HUES64 (cell line): Measurements from ENCODE around the gene GAS2L1. TPM values are rescaled to one million over a fixed set of nuclear protein-coding genes. Genes with fewer than 3 reads are reported as not detected.
A peak's percentile ranks its signal among the peaks of the same experiment; 100 is the strongest.

ENCODE experiments used
- H3K27ac ChIP-seq: 2 replicates; pipeline ENCODE4 v1.7.0; 2013; ENCODE audit warnings: low read depth, low read length, inconsistent platforms
- H3K27me3 ChIP-seq: 2 replicates; pipeline ENCODE4 v1.6.1; 2013; ENCODE audit warnings: mild to moderate bottlenecking, low read length; ENCODE audit not compliant: insufficient read depth
- H3K36me3 ChIP-seq: 2 replicates; pipeline ENCODE4 v1.6.1; 2013; ENCODE audit warnings: mild to moderate bottlenecking, low read length; ENCODE audit not compliant: insufficient read depth
- H3K4me1 ChIP-seq: 2 replicates; pipeline ENCODE4 v1.6.1; 2013; ENCODE audit warnings: mild to moderate bottlenecking, low read length, moderate library complexity; ENCODE audit not compliant: insufficient read depth
- H3K4me3 ChIP-seq: 2 replicates; pipeline ENCODE4 v1.5.1; 2013; ENCODE audit warnings: mild to moderate bottlenecking, low read length, moderate library complexity
- H3K9ac ChIP-seq: 2 replicates; pipeline ENCODE4 v1.6.1; 2013; ENCODE audit warnings: mild to moderate bottlenecking, low read depth, low read length
- H3K9me3 ChIP-seq: 2 replicates; pipeline ENCODE4 v1.6.1; 2013; ENCODE audit warnings: low read depth, low read length; ENCODE audit not compliant: insufficient read depth
- WGBS: fragments of 150-250, 120-280 bp; methylation state at CpG from one replicate; pipeline ENCODE4 v1.1.7; 2013; ENCODE audit warnings: missing lambda C conversion rate; 5-methylcytosine and 5-hydroxymethylcytosine counted together
- polyA plus RNA-seq, 2 experiments: library from polyadenylated mRNA; stranded (reverse); fragments of 50-300 nt; gene quantifications; one replicate each; pipeline ENCODE4 v1.2.3, GENCODE V29; 2013

GAS2L1 gene
- 7.5 TPM for polyA plus RNA-seq (2013, experiment 1 of 2)
- polyA plus RNA-seq (2013, experiment 2 of 2) = 10.0 TPM

- Histone ChIP-seq H3K4me1 (peaks cover 9% of the 10 kb centered on the region), H3K4me3 (peak within 1 kb of the TSS; percentile 57)
- WGBS = 1% methylated on average over 37 of the region's 40 CpGs
Measured at GRCh38 chr22:29306175-29306834, at the start of gene GAS2L1. Gene GAS2L1 (plus strand): TSS chr22:29306650. CDS start chr22:29308106, 1,456 bp downstream.

GRCh38 chr22:29257751-29258181, 48.7 kb upstream of the GAS2L1 start:
- no peak overlapping the region for H3K9ac ChIP-seq
- no peaks in the 10 kb centered on the region for H3K27me3 ChIP-seq
- H3K27ac ChIP-seq = no peak overlapping the region
- no peaks in the 10 kb centered on the region for H3K4me1 ChIP-seq
- H3K4me3 ChIP-seq = no peak overlapping the region
- H3K9me3 ChIP-seq = no peaks in the 10 kb centered on the region
- peaks cover 8% of the 10 kb centered on the region; the same call in 1 of the 2 replicates for H3K36me3 ChIP-seq
- WGBS = 87% methylated on average over 8 of the region's 8 CpGs

More at GRCh38 chr22:29306175-29306834, at the start of gene GAS2L1:
- Histone ChIP-seq H3K9me3 (no peaks in the 10 kb centered on the region), H3K27ac (peak within 1 kb of the TSS; percentile 96), H3K27me3 (peaks cover 3% of the 10 kb centered on the region; the same call in 1 of the 2 replicates), H3K9ac (peak within 1 kb of the TSS; percentile 54), H3K36me3 (no peaks in the 10 kb centered on the region)

GRCh38 chr22:29258407-29259252, 47.8 kb upstream of the GAS2L1 start:
- H3K27ac ChIP-seq = no peak overlapping the region
- no peak overlapping the region for H3K4me3 ChIP-seq
- no peaks in the 10 kb centered on the region for H3K27me3 ChIP-seq
- 94% methylated on average over 17 of the region's 17 CpGs for WGBS
- no peaks in the 10 kb centered on the region for H3K4me1 ChIP-seq
- H3K36me3 ChIP-seq = peaks cover 11% of the 10 kb centered on the region
- no peaks in the 10 kb centered on the region for H3K9me3 ChIP-seq
- H3K9ac ChIP-seq = no peak overlapping the region

GRCh38 chr22:29259253-29259899, 47.1 kb upstream of the GAS2L1 start:
- Histone ChIP-seq H3K27ac (no peak overlapping the region), H3K4me3 (no peak overlapping the region), H3K27me3 (no peaks in the 10 kb centered on the region), H3K36me3 (peaks cover 18% of the 10 kb centered on the region), H3K9me3 (no peaks in the 10 kb centered on the region), H3K4me1 (no peaks in the 10 kb centered on the region), H3K9ac (no peak overlapping the region)
- 76% methylated on average over 11 of the region's 11 CpGs for WGBS

- 95% methylated on average over 12 of the region's 13 CpGs for WGBS
- peaks cover 22% of the 10 kb centered on the region for H3K36me3 ChIP-seq
- no peaks in the 10 kb centered on the region for H3K27me3 ChIP-seq
- no peaks in the 10 kb centered on the region for H3K4me1 ChIP-seq
- H3K9ac ChIP-seq = no peak overlapping the region
- no peak overlapping the region for H3K27ac ChIP-seq
- H3K4me3 ChIP-seq = no peak overlapping the region
- no peaks in the 10 kb centered on the region for H3K9me3 ChIP-seq
Measured at GRCh38 chr22:29260031-29260560, 46.4 kb upstream of the GAS2L1 start.

- Histone ChIP-seq H3K9me3 (no peaks in the 10 kb centered on the region), H3K36me3 (peaks cover 28% of the 10 kb centered on the region), H3K27ac (no peak overlapping the region), H3K4me1 (no peaks in the 10 kb centered on the region), H3K9ac (no peak overlapping the region), H3K4me3 (no peak overlapping the region), H3K27me3 (no peaks in the 10 kb centered on the region)
- WGBS = 95% methylated on average over 17 of the region's 17 CpGs
Measured at GRCh38 chr22:29260601-29261315, 45.7 kb upstream of the GAS2L1 start.

- no peaks in the 10 kb centered on the region for H3K9me3 ChIP-seq
- peaks cover 37% of the 10 kb centered on the region for H3K36me3 ChIP-seq
- WGBS = 96% methylated on average over 14 of the region's 14 CpGs
- 0 out of 2 replicates have a peak, but pooled peaks cover 7% of the 10 kb centered on the region for H3K4me1 ChIP-seq
- H3K9ac ChIP-seq = no peak overlapping the region
- no peak overlapping the region for H3K27ac ChIP-seq
- no peak overlapping the region for H3K4me3 ChIP-seq
- no peaks in the 10 kb centered on the region for H3K27me3 ChIP-seq
Measured at GRCh38 chr22:29263791-29264276, 42.6 kb upstream of the GAS2L1 start.

GRCh38 chr22:29265305-29265704, 41.1 kb upstream of the GAS2L1 start:
- no peaks in the 10 kb centered on the region for H3K9me3 ChIP-seq
- H3K27ac ChIP-seq = no peak overlapping the region
- 97% methylated on average over 7 of the region's 7 CpGs for WGBS
- peaks cover 43% of the 10 kb centered on the region for H3K36me3 ChIP-seq
- H3K4me1 ChIP-seq = peaks cover 14% of the 10 kb centered on the region
- H3K27me3 ChIP-seq = no peaks in the 10 kb centered on the region
- H3K4me3 ChIP-seq = no peak overlapping the region
- H3K9ac ChIP-seq = no peak overlapping the region

GRCh38 chr22:29265929-29266328, 40.5 kb upstream of the GAS2L1 start:
- Histone ChIP-seq H3K27me3 (no peaks in the 10 kb centered on the region), H3K36me3 (peaks cover 46% of the 10 kb centered on the region), H3K9ac (no peak overlapping the region), H3K4me3 (no peak overlapping the region), H3K4me1 (peaks cover 20% of the 10 kb centered on the region), H3K27ac (peak overlapping the region; percentile 99; the same call in 1 of the 2 replicates), H3K9me3 (no peaks in the 10 kb centered on the region)
- 92% methylated on average over 4 of the region's 4 CpGs for WGBS
